Rectal smooth muscle tissue (tissue), 1 donor: Measurements from ENCODE around the gene ZBTB39.
"Not testable (repeated sequence)": the region's sequence is repeated elsewhere in the genome, so short reads cannot be mapped to it uniquely, and the experiment has no call there.

Experiments
- H3K27ac ChIP-seq: one replicate; pipeline ENCODE4 v1.7.0; 2013; ENCODE audit warnings: low read depth, low read length, inconsistent platforms
- H3K27me3 ChIP-seq: one replicate; pipeline ENCODE4 v1.7.0; 2013; ENCODE audit warnings: low read length; ENCODE audit not compliant: control insufficient read depth, insufficient read depth
- H3K36me3 ChIP-seq: one replicate; pipeline ENCODE4 v1.7.0; 2013; ENCODE audit warnings: low read length; ENCODE audit not compliant: control insufficient read depth, insufficient read depth
- H3K4me1 ChIP-seq: one replicate; pipeline ENCODE4 v1.7.0; 2013; ENCODE audit warnings: low read length; ENCODE audit not compliant: control insufficient read depth, insufficient read depth
- H3K4me3 ChIP-seq: one replicate; pipeline ENCODE4 v1.7.0; 2013; ENCODE audit warnings: low read length
- H3K9ac ChIP-seq: one replicate; pipeline ENCODE4 v1.7.0; 2013; ENCODE audit warnings: low read length

Gene ZBTB39

DNA sequence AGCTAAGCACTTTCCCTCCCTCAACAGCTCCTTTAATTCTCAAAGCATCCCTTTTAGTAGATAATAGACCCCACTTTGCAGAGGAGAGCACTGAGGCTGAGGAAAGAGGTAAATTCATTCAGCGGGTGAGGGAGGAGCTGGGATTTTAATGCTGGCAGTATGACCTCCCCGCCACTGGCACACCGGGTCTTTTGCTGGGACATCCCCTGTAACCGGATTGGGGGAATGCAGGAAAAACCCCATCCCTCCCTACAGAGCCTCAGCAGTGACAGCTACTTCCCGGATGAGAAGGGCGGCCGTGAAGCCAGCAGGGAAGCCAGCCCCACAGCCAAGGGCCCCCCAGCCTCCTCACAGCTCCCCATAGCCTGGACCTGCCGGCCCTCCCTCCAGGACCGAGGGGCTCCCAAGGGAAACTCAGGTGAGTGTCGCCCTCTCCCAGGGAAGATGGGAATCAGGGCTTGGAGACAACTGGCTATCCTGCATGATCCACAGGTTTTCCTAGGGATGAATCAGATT, 12.1 kb downstream of the ZBTB39 start:
- H3K4me1 ChIP-seq: no peaks in the 10 kb centered on the region
- no peak overlapping the region for H3K9ac ChIP-seq

GRCh38 chr12:56993346-56993745, 13.0 kb downstream of the ZBTB39 start:
- Histone ChIP-seq H3K9ac (no peak overlapping the region), H3K27me3 (no peaks in the 10 kb centered on the region), H3K4me3 (no peak overlapping the region), H3K4me1 (no peaks in the 10 kb centered on the region), H3K36me3 (no peaks in the 10 kb centered on the region), H3K27ac (no peak overlapping the region)

More for the DNA sequence above, 12.1 kb downstream of the ZBTB39 start:
- Histone ChIP-seq H3K36me3 (no peaks in the 10 kb centered on the region), H3K27me3 (no peaks in the 10 kb centered on the region), H3K27ac (no peak overlapping the region), H3K4me3 (no peak overlapping the region)

DNA sequence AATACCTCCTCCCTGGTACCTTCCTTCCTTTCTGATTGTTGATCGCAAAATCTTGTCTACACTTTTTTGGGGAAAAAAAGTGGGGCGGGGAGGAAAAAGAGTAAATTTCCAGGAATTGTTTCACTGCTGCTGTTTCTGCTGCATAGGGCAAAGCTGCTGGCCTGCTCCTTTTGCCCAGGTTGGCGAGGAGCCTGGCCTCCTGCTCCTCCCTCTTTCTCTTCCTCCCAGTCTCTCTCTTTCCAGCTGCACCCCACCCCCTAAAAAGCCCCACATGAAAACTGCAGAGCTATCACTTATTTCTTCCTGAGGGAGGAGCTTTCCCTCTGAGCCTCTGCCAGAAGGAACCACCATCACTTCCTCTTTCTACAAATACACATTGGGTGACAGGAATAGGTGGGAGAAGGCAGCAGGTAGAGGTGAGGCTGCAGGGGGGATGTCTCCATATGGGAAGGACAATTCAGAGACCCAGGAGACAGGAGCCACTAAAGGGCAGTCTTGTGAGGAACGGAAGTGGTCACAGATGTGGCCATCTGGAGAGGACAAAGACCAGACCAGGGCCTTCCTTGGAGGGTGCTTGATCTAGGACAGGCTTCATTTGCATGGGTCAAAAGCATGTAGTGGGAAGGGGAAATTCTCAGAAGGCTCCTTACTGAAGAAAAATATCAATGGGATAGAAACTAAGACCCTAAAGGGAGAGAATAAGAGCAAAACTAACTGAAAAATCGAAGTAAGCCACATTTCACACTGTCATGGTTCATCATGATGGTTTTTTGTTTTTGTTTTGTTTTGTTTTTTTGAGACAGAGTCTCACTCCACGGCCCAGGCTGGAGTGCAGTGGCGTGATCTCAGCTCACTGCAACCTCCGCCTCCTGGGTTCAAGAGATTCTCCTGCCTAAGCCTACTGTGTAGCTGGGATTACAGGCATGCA, 14.8 kb downstream of the ZBTB39 start:
- Histone ChIP-seq H3K4me3 (no peak overlapping the region), H3K27ac (no peak overlapping the region), H3K9ac (no peak overlapping the region), H3K36me3 (no peaks in the 10 kb centered on the region), H3K4me1 (no peaks in the 10 kb centered on the region), H3K27me3 (no peaks in the 10 kb centered on the region)

GRCh38 chr12:56990648-56991318, 15.6 kb downstream of the ZBTB39 start:
- no peaks in the 10 kb centered on the region for H3K36me3 ChIP-seq
- no peaks in the 10 kb centered on the region for H3K27me3 ChIP-seq
- H3K4me3 ChIP-seq: no peak overlapping the region
- no peak overlapping the region for H3K9ac ChIP-seq
- H3K4me1 ChIP-seq: no peaks in the 10 kb centered on the region
- H3K27ac ChIP-seq: no peak overlapping the region

- Histone ChIP-seq H3K4me1 (no peaks in the 10 kb centered on the region), H3K27me3 (no peaks in the 10 kb centered on the region), H3K9ac (no peak overlapping the region), H3K4me3 (no peak overlapping the region), H3K27ac (no peak overlapping the region), H3K36me3 (no peaks in the 10 kb centered on the region)
Observed at GRCh38 chr12:56989861-56990610, 16.3 kb downstream of the ZBTB39 start.

DNA sequence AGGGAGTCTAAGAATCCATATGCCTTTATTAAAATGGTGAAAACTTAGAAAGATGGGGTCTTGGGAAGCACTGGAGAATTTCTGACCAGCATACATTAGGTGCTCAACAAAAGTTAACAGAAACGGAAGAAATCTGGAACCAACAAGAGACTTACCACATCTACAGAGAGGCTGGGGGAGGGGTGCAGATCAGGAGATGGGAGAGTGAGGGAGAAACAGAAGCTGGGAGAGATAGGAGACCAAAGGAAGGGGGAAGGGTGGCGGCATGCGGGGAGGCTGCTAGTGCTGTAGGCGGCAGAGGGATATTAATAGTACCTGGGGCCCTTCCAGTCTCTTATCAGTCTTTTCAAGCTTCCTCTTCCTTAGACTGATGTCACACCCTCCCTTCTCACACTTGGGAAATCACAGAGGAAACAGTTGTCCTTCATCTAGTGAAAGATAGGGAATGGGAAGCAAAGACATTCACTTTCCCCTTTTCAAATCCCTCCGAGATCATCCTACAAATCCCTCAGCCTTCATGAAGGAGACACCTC, 18.1 kb downstream of the ZBTB39 start:
- Histone ChIP-seq H3K27ac (no peak overlapping the region), H3K9ac (no peak overlapping the region), H3K4me3 (no peak overlapping the region), H3K27me3 (no peaks in the 10 kb centered on the region), H3K36me3 (no peaks in the 10 kb centered on the region), H3K4me1 (no peaks in the 10 kb centered on the region)

DNA sequence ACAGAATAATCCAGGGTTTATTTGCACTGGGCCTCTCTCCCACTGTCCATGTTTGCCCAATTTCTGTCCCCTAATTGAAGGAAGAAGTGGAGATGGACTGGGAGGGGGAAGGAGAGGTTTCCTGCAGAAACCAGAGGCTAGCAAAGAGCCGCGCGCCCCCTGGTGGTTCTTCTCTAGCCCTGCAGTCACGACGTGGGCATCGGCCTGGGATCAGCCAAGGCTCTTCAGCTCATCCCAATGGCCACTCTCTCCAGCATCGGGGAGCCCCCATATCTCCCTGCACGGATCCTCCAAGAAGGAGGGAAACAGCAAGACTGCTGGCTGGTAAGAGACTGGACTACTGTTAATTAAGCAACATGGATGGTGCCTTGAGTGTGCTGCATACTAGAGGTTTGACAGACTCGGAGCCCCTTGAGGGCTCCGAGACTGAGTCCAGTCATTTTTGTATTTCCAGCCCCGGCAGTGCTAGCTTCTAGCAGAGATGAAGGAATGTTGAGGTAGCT, 18.7 kb downstream of the ZBTB39 start:
- Histone ChIP-seq H3K4me1 (no peaks in the 10 kb centered on the region), H3K4me3 (no peak overlapping the region), H3K27ac (no peak overlapping the region), H3K27me3 (no peaks in the 10 kb centered on the region), H3K36me3 (no peaks in the 10 kb centered on the region), H3K9ac (no peak overlapping the region)

GRCh38 chr12:56987011-56987410, 19.3 kb downstream of the ZBTB39 start:
- no peaks in the 10 kb centered on the region for H3K27me3 ChIP-seq
- no peak overlapping the region for H3K4me3 ChIP-seq
- H3K9ac ChIP-seq: no peak overlapping the region
- no peak overlapping the region for H3K27ac ChIP-seq
- no peaks in the 10 kb centered on the region for H3K4me1 ChIP-seq
- H3K36me3 ChIP-seq: no peaks in the 10 kb centered on the region

- H3K9ac ChIP-seq, H3K27ac ChIP-seq, H3K4me3 ChIP-seq, H3K36me3 ChIP-seq, H3K4me1 ChIP-seq, H3K27me3 ChIP-seq: not testable (repeated sequence)
Observed at GRCh38 chr12:56985714-56986113, 20.6 kb downstream of the ZBTB39 start.

DNA sequence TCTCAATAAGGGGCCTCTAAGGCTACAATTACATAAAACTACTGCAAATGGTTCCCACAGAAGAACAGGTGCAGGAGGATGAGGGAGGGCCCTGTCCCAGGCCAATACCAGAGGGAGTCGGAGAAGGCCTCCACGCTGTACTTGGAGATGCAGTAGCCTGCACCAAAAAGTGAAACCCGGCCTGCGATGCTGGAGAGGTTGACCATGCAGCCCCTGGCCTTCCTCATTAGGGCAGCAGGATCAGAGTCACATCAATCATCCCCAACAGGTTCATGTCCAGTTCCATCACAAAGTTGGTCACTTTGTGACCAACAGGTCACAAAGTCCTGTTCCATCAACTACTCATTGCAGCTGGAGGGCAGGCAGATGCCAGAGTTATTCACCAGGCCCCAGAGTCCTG, 23.0 kb downstream of the ZBTB39 start:
- H3K9ac ChIP-seq: no peak overlapping the region
- no peak overlapping the region for H3K27ac ChIP-seq
- no peaks in the 10 kb centered on the region for H3K27me3 ChIP-seq
- no peaks in the 10 kb centered on the region for H3K36me3 ChIP-seq
- no peak overlapping the region for H3K4me3 ChIP-seq
- H3K4me1 ChIP-seq: no peaks in the 10 kb centered on the region

DNA sequence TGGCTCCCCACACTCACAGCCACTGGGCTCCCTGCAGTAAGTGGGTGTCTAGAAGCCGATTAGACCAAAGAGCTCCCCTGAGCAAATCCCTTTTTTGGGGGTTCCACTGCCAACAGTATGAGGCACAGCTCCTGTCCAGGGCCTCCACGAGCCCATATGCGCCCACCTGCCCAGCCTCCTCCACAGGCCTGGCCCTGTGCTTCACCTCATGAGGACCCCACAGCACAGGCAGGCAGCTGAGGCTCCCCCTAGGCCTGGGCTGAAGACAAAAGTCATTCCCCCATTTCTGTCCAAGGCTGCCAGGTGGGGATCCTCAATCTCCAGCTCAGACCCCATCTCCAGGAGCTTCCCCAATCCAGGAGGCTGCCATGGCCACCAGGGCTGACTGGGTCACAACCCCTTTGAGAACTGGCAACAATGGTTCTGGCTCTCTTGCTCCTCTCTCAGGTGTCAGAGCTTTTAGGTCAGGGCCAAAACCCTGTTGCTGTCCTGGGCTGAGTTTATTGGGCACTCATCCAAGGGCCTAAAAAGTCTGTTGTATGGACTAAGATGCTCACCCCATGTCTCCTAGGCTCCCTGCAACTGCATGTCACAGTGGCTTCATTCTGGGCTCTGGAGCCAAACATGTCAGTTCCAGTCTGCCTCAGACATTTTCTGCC, 23.6 kb downstream of the ZBTB39 start:
- H3K27ac ChIP-seq, H3K4me3 ChIP-seq: not testable (repeated sequence)

More for the DNA sequence above, 23.6 kb downstream of the ZBTB39 start:
- not testable (repeated sequence) for H3K9ac ChIP-seq, H3K27me3 ChIP-seq, H3K4me1 ChIP-seq, H3K36me3 ChIP-seq
